Neural cell (in vitro differentiated cells): ENCODE measurements around the gene ATOSB. TPM values are rescaled to one million over a fixed set of nuclear protein-coding genes. Genes with fewer than 3 reads are reported as not detected.

Source experiments
- H2AFZ ChIP-seq: fragments of 200-600, 300-800 bp; sonication (generic), shearing (Covaris generic); 2 replicates; pipeline ENCODE4 v1.6.0; 2014; ENCODE audit warnings: low read depth, mild to moderate bottlenecking, antibody characterized with exemption, low read length, moderate library complexity
- H3F3A ChIP-seq: fragments of 200-600 bp; shearing (Covaris generic); 2 replicates; pipeline ENCODE4 v1.6.1; 2016; ENCODE audit warnings: mild to moderate bottlenecking, moderate library complexity, mixed read lengths, antibody characterized with exemption, low read length; ENCODE audit not compliant: insufficient read depth, poor library complexity, severe bottlenecking
- H3K27ac ChIP-seq: fragments of 200-600, 300-800 bp; sonication (generic), shearing (Covaris generic); 2 replicates; pipeline ENCODE4 v1.5.1; 2014; ENCODE audit warnings: mild to moderate bottlenecking, low read length, moderate library complexity
- H3K27me3 ChIP-seq: fragments of 300-800, 200-600 bp; sonication (generic), shearing (Covaris generic); 2 replicates; pipeline ENCODE4 v1.6.0; 2014; ENCODE audit warnings: mild to moderate bottlenecking, low read depth, low read length, moderate library complexity; ENCODE audit not compliant: insufficient read depth
- H3K36me3 ChIP-seq: fragments of 300-800, 200-600 bp; sonication (generic), shearing (Covaris generic); 2 replicates; pipeline ENCODE4 v1.5.1; 2014; ENCODE audit warnings: mild to moderate bottlenecking, antibody characterized with exemption, low read length, moderate library complexity; ENCODE audit not compliant: insufficient read depth
- H3K4me2 ChIP-seq: fragments of 300-800, 200-600 bp; sonication (generic), shearing (Covaris generic); 2 replicates; pipeline ENCODE4 v1.6.0; 2014; ENCODE audit warnings: mild to moderate bottlenecking, low read length
- H3K4me3 ChIP-seq: fragments of 300-800, 200-600 bp; sonication (generic), shearing (Covaris generic); 2 replicates; pipeline ENCODE4 v1.5.1; 2014; ENCODE audit warnings: mild to moderate bottlenecking, low read length, moderate library complexity
- H3K79me2 ChIP-seq: fragments of 200-600 bp; shearing (Covaris generic); replicated peaks from 2 replicates; pipeline ENCODE4 v1.6.0; 2014; ENCODE audit warnings: mild to moderate bottlenecking, low read length, moderate library complexity; ENCODE audit not compliant: insufficient read depth
- H3K9ac ChIP-seq: fragments of 300-800, 200-600 bp; sonication (generic), shearing (Covaris generic); 2 replicates; pipeline ENCODE4 v1.6.1; 2016; ENCODE audit warnings: mild to moderate bottlenecking, low read length, mixed read lengths
- H3K9me2 ChIP-seq: fragments of 200-600 bp; shearing (Covaris generic); 2 replicates; pipeline ENCODE4 v1.6.1; 2016; ENCODE audit warnings: mild to moderate bottlenecking, low read length, mixed read lengths; ENCODE audit not compliant: insufficient read depth
- H3K9me3 ChIP-seq: fragments of 200-600, 300-800 bp; sonication (generic), shearing (Covaris generic); 2 replicates; pipeline ENCODE4 v1.6.1; 2016; ENCODE audit warnings: mild to moderate bottlenecking, mixed run types, low read length, moderate library complexity, mixed read lengths
- H4K20me1 ChIP-seq: fragments of 200-600 bp; shearing (Covaris generic); 2 replicates; pipeline ENCODE4 v1.6.1; 2016; ENCODE audit warnings: mild to moderate bottlenecking, mixed run types; ENCODE audit not compliant: insufficient read depth
- EP300 ChIP-seq: fragments of 450-650 bp; conservative IDR thresholded peaks from 2 replicates; pipeline ENCODE4 v1.6.1; 2014; ENCODE audit warnings: antibody characterized with exemption, mild to moderate bottlenecking, moderate library complexity; ENCODE audit not compliant: poor library complexity, severe bottlenecking
- EZH2 ChIP-seq: fragments of 200-600, 300-800 bp; shearing (Covaris generic), sonication (generic); IDR thresholded peaks from 2 replicates; pipeline ENCODE4 v1.6.1; 2014; ENCODE audit warnings: antibody characterized with exemption, low read length, borderline replicate concordance, mild to moderate bottlenecking; ENCODE audit not compliant: insufficient read depth, poor library complexity, severe bottlenecking
- MXI1 ChIP-seq: fragments of 450-650 bp; conservative IDR thresholded peaks from 2 replicates; pipeline ENCODE4 v1.6.1; 2014; ENCODE audit warnings: antibody characterized with exemption, mild to moderate bottlenecking; ENCODE audit not compliant: poor library complexity, severe bottlenecking
- POLR2AphosphoS5 ChIP-seq: IDR thresholded peaks from 2 replicates; pipeline ENCODE4 v1.6.1; 2012
- RAD21 ChIP-seq: fragments of 450-650 bp; conservative IDR thresholded peaks from 2 replicates; pipeline ENCODE4 v1.6.1; 2014; ENCODE audit warnings: antibody characterized with exemption, mild to moderate bottlenecking, moderate library complexity
- SMC3 ChIP-seq: fragments of 450-650 bp; conservative IDR thresholded peaks from 2 replicates; pipeline ENCODE4 v1.6.1; 2014; ENCODE audit warnings: antibody characterized with exemption, mild to moderate bottlenecking, moderate library complexity; ENCODE audit not compliant: poor library complexity
- TAF1 ChIP-seq: IDR thresholded peaks from 2 replicates; pipeline ENCODE4 v1.6.1; 2012; ENCODE audit warnings: low read depth
- polyA plus RNA-seq: library from polyadenylated mRNA; depleted of rRNA; stranded (reverse); fragments of >200 nt; gene quantifications from 2 replicates; pipeline ENCODE4 v1.2.3, GENCODE V29; 2014
- TF ChIP-seq, protein P1 (sequence below): IDR thresholded peaks from 2 replicates; pipeline ENCODE4 v1.6.1; 2012; ENCODE audit warnings: borderline replicate concordance
- TF ChIP-seq, protein P2 (sequence below): fragments of 450-650 bp; IDR thresholded peaks from 2 replicates; pipeline ENCODE4 v1.5.1; 2014; ENCODE audit warnings: antibody characterized with exemption, mild to moderate bottlenecking, moderate library complexity; ENCODE audit not compliant: poor library complexity, severe bottlenecking

ATOSB gene
- polyA plus RNA-seq, 1 donor from 2014 or later = 28.9 TPM

DNA sequence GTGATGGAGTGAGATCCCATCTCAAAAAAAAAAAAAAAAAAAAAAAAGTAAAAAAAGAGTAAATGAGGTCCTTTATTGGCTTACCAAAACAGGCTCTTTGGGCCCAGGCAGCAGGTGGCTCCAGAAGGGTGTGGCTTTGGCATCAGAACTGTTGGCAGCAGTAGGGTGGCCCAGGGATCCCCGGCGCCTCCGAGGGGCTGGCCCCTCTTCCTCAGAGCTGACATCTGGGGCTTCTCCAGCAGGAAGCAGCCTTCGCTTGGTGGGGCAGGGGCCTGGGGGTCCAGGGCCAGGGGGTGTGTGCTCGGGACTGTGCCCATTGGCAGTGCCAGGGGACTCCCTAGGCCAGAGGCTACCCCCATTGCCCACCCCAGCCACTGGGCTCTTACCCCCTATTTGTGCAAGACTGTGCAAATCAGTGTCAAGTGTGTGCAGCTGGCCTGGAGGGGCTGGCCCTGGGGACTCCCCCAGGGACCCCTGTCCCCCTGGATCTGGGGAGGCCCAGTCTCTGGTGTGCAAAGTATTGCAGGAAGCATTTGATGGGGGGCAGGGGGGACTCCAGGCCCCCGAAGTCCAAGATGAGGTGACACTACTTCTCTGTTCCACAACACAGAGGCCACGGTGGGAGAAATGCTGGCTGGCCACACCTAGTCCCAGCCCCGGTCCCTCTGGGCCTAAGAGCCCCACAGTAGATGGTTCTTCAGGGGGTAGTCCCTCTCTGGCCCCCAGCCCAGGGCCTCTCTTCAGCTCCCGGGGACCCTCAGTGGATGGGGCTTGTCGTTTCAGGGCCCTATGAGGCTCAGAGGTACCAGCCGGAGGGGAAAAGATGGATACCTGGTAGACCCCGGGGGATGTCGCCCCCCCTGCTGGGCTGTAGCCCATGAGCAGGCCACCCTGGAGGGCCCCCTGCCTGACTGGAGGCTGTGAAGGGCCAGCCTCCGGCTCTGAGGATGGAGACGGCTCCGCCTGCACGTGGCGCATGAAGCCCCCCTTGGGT is 8.1 kb downstream of the ATOSB start:
- H3K9me3 ChIP-seq = no peaks in the 10 kb centered on the region
- no peak overlapping the region for H3K4me3 ChIP-seq
- H3K36me3 ChIP-seq = no peaks in the 10 kb centered on the region
- no peaks in the 10 kb centered on the region for H3K9me2 ChIP-seq
- no peak overlapping the region for H3K4me2 ChIP-seq
- TF ChIP-seq MXI1 = no peak
- TF ChIP-seq RAD21 = no peak
- no peak for TF ChIP-seq SMC3
- TF ChIP-seq EZH2 = no peak
- TF ChIP-seq, protein P1, sequence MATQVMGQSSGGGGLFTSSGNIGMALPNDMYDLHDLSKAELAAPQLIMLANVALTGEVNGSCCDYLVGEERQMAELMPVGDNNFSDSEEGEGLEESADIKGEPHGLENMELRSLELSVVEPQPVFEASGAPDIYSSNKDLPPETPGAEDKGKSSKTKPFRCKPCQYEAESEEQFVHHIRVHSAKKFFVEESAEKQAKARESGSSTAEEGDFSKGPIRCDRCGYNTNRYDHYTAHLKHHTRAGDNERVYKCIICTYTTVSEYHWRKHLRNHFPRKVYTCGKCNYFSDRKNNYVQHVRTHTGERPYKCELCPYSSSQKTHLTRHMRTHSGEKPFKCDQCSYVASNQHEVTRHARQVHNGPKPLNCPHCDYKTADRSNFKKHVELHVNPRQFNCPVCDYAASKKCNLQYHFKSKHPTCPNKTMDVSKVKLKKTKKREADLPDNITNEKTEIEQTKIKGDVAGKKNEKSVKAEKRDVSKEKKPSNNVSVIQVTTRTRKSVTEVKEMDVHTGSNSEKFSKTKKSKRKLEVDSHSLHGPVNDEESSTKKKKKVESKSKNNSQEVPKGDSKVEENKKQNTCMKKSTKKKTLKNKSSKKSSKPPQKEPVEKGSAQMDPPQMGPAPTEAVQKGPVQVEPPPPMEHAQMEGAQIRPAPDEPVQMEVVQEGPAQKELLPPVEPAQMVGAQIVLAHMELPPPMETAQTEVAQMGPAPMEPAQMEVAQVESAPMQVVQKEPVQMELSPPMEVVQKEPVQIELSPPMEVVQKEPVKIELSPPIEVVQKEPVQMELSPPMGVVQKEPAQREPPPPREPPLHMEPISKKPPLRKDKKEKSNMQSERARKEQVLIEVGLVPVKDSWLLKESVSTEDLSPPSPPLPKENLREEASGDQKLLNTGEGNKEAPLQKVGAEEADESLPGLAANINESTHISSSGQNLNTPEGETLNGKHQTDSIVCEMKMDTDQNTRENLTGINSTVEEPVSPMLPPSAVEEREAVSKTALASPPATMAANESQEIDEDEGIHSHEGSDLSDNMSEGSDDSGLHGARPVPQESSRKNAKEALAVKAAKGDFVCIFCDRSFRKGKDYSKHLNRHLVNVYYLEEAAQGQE = no peak
- no peak for TF ChIP-seq EP300
- no peak for TF ChIP-seq TAF1
- TF ChIP-seq, protein P2, sequence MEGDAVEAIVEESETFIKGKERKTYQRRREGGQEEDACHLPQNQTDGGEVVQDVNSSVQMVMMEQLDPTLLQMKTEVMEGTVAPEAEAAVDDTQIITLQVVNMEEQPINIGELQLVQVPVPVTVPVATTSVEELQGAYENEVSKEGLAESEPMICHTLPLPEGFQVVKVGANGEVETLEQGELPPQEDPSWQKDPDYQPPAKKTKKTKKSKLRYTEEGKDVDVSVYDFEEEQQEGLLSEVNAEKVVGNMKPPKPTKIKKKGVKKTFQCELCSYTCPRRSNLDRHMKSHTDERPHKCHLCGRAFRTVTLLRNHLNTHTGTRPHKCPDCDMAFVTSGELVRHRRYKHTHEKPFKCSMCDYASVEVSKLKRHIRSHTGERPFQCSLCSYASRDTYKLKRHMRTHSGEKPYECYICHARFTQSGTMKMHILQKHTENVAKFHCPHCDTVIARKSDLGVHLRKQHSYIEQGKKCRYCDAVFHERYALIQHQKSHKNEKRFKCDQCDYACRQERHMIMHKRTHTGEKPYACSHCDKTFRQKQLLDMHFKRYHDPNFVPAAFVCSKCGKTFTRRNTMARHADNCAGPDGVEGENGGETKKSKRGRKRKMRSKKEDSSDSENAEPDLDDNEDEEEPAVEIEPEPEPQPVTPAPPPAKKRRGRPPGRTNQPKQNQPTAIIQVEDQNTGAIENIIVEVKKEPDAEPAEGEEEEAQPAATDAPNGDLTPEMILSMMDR = no peak
- no peak for TF ChIP-seq POLR2AphosphoS5
- peaks cover 7% of the 10 kb centered on the region for H3F3A ChIP-seq
- H4K20me1 ChIP-seq = no peaks in the 10 kb centered on the region
- no peak overlapping the region for H3K27ac ChIP-seq
- H3K9ac ChIP-seq = no peak overlapping the region
- H2AFZ ChIP-seq = no peak overlapping the region
- no peaks in the 10 kb centered on the region for H3K27me3 ChIP-seq
- H3K79me2 ChIP-seq = peaks cover 40% of the 10 kb centered on the region

DNA sequence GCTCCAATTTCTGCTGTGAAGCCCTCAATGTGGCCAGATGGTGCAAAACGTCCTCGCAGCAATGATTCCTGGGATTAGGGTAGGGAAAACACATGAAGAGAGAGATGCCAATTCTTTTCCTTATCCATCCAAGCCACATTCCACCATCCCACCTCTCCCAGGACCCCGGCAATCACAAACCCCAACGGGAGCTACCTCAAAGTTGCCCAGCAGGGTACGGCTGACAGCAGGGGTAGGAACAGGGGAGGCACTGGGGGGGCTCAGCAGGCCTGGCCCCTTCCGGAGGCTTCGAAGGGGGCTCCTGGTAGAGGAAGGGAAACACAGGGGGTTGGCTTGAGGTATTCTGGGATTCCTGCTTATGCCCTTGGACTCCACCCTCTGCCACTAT is 9.3 kb downstream of the ATOSB start:
- H2AFZ ChIP-seq = no peak overlapping the region
- H3K27me3 ChIP-seq = no peaks in the 10 kb centered on the region
- H3K9me3 ChIP-seq = no peaks in the 10 kb centered on the region
- peaks cover 7% of the 10 kb centered on the region for H3F3A ChIP-seq
- no peak overlapping the region for H3K4me2 ChIP-seq
- H3K36me3 ChIP-seq = no peaks in the 10 kb centered on the region
- H3K79me2 ChIP-seq = peaks cover 40% of the 10 kb centered on the region
- H3K27ac ChIP-seq = no peak overlapping the region
- TF ChIP-seq RAD21 = no peak
- no peak for TF ChIP-seq EZH2
- TF ChIP-seq TAF1 = no peak
- TF ChIP-seq MXI1 = no peak
- no peak for TF ChIP-seq EP300
- TF ChIP-seq SMC3 = no peak
- no peak for TF ChIP-seq POLR2AphosphoS5
- TF ChIP-seq, protein P2 = no peak
- TF ChIP-seq, protein P1 = no peak
- no peak overlapping the region for H3K4me3 ChIP-seq
- H3K9ac ChIP-seq = no peak overlapping the region
- H4K20me1 ChIP-seq = no peaks in the 10 kb centered on the region
- no peaks in the 10 kb centered on the region for H3K9me2 ChIP-seq
